Thoracic aorta (tissue), 2 donors: Measurements from ENCODE around the gene POGK. TPM values are rescaled to one million over a fixed set of nuclear protein-coding genes. Genes with fewer than 3 reads are reported as not detected.
A peak's percentile ranks its signal among the peaks of the same experiment; 100 is the strongest.

ENCODE experiments used
- ATAC-seq: fragments of 150-250 bp; one replicate; pipeline ENCODE4 v1.8.0; 2017; ENCODE audit warnings: low read depth; ENCODE audit not compliant: insufficient number of reproducible peaks, low FRiP score
- DNase-seq: peaks from one replicate; pipeline ENCODE4 v3.0.0-alpha.2; 2020; ENCODE audit warnings: low spot score
- H3K27ac ChIP-seq, 2 donors: fragments of 200-600 bp; sonication (generic); 1 replicate in 1 of 2; 2 replicates in 1 of 2; pipeline ENCODE4 v1.5.1; 2016; ENCODE audit warnings: mild to moderate bottlenecking in 2 of 2, moderate library complexity in 2 of 2
- H3K27me3 ChIP-seq: fragments of 200-600 bp; sonication (generic); replicated peaks from 2 replicates; pipeline ENCODE4 v1.6.0; 2016; ENCODE audit warnings: mild to moderate bottlenecking; ENCODE audit not compliant: insufficient read depth
- H3K36me3 ChIP-seq: fragments of 200-600 bp; sonication (generic); one replicate; pipeline ENCODE4 v1.5.1; 2016
- H3K4me1 ChIP-seq, 2 donors: fragments of 200-600 bp; sonication (generic); 1 replicate in 1 of 2; 2 replicates in 1 of 2; pipeline versions ENCODE4 v1.5.1 to v1.6.0; 2016; ENCODE audit warnings: low read depth in 2 of 2, mild to moderate bottlenecking in 1 of 2; ENCODE audit not compliant: control insufficient read depth in 1 of 2
- H3K4me3 ChIP-seq: fragments of 200-600 bp; sonication (generic); 2 replicates; pipeline ENCODE4 v1.5.1; 2016; ENCODE audit warnings: mild to moderate bottlenecking
- H3K9me3 ChIP-seq: fragments of 200-600 bp; sonication (generic); 2 replicates; pipeline ENCODE4 v1.5.1; 2016
- total RNA-seq, 2 donors: library from RNA; depleted of rRNA; stranded (reverse); fragments of >200 nt; gene quantifications; one replicate each; pipeline versions ENCODE4 v1.1.0 to v1.2.3, GENCODE V29; 2016
- TF ChIP-seq, protein P1 (sequence below): fragments of 200-600 bp; sonication (generic); IDR thresholded peaks from one replicate; pipeline ENCODE4 v1.5.1; 2019; ENCODE audit warnings: antibody characterized with exemption

Gene POGK
- total RNA-seq, 2 donors from 2014 or later: 33.7 to 54.6 TPM

DNA sequence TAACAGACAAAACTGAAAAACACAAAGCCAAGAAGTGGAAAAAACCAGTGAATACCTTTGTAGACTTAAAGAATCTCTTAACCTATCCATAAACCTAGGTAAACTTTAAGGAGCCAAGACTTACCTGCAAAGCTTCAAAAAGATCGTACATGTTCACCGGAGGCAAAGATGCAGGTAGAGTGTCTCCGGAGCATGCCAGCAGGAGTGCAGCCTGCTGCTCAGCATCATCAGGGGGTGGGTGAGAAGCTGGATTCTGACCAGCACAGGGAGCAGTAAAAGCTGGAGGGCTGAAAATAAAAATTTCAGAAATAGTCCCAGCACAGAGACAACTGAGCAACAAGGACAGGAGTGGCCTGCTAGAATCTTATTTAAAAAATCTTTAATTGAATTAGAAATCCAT lies 18.7 kb downstream of the POGK start:
- H3K27ac ChIP-seq: no peak overlapping the region
- H3K9me3 ChIP-seq: no peaks in the 10 kb centered on the region
- DNase-seq: no peak
- no peak for ATAC-seq
- TF ChIP-seq, protein P1, sequence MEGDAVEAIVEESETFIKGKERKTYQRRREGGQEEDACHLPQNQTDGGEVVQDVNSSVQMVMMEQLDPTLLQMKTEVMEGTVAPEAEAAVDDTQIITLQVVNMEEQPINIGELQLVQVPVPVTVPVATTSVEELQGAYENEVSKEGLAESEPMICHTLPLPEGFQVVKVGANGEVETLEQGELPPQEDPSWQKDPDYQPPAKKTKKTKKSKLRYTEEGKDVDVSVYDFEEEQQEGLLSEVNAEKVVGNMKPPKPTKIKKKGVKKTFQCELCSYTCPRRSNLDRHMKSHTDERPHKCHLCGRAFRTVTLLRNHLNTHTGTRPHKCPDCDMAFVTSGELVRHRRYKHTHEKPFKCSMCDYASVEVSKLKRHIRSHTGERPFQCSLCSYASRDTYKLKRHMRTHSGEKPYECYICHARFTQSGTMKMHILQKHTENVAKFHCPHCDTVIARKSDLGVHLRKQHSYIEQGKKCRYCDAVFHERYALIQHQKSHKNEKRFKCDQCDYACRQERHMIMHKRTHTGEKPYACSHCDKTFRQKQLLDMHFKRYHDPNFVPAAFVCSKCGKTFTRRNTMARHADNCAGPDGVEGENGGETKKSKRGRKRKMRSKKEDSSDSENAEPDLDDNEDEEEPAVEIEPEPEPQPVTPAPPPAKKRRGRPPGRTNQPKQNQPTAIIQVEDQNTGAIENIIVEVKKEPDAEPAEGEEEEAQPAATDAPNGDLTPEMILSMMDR: no peak
- H3K4me1 ChIP-seq: peaks cover 0 to 6% of the 10 kb centered on the region in 2 donors
- H3K36me3 ChIP-seq: peaks cover 34% of the 10 kb centered on the region
- no peak overlapping the region for H3K4me3 ChIP-seq
- H3K27me3 ChIP-seq: no peaks in the 10 kb centered on the region

DNA sequence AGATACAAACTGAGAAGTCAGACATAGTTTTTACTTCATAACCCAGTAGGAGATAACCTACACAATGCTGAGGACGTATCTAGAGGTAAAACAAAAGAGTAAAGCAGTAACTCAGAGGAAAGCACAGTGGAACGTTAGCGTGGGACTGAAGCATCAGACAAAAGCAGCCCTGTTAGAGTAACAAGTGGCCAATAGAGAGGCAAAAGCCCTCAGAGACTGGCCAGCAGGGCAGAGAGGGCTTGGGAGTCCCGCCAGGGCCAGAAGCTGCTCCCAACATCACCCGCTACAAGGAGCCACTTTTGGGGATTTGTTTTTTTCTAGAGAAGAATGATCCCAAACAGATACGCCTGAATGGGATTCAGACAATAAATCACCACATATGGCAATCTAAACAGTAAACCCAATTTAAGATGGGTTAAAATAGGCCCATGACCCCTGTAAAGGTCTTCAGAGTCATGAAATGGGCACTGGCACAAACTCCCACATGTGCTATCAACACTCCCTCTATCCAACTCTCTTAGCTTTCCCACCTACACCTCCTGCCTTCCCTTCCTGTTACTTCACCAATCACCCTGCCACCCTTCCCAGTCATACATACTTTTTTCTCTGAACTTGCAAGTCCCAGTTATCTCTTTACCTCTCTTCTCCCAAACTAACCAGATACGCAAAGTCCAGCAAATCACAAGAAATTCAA lies 19.6 kb downstream of the POGK start:
- TF ChIP-seq, protein P1: no peak
- H3K4me3 ChIP-seq: no peak overlapping the region
- H3K9me3 ChIP-seq: no peaks in the 10 kb centered on the region
- no peak for ATAC-seq
- no peak for DNase-seq
- H3K27me3 ChIP-seq: no peaks in the 10 kb centered on the region
- H3K4me1 ChIP-seq: no peaks in the 10 kb centered on the region
- no peak overlapping the region for H3K27ac ChIP-seq
- H3K36me3 ChIP-seq: peaks cover 35% of the 10 kb centered on the region

GRCh38 chr1:166859597-166859996 lies 20.3 kb downstream of the POGK start:
- Histone ChIP-seq H3K4me1 (no peaks in the 10 kb centered on the region), H3K27me3 (no peaks in the 10 kb centered on the region), H3K4me3 (no peak overlapping the region), H3K27ac (no peak overlapping the region), H3K9me3 (no peaks in the 10 kb centered on the region), H3K36me3 (peaks cover 30% of the 10 kb centered on the region)
- TF ChIP-seq, protein P1: no peak
- ATAC-seq (no peak), DNase-seq (no peak)

- Histone ChIP-seq H3K36me3 (peaks cover 16% of the 10 kb centered on the region), H3K9me3 (no peaks in the 10 kb centered on the region), H3K27me3 (no peaks in the 10 kb centered on the region), H3K4me3 (no peak overlapping the region), H3K27ac (peak overlapping the region in 1 of 2 donors; percentile 27), H3K4me1 (peaks cover 0 to 17% of the 10 kb centered on the region in 2 donors)
- TF ChIP-seq, protein P1: no peak
- DNase-seq: no peak
- no peak for ATAC-seq
Measured at GRCh38 chr1:166865926-166866325, 26.7 kb downstream of the POGK start.

DNA sequence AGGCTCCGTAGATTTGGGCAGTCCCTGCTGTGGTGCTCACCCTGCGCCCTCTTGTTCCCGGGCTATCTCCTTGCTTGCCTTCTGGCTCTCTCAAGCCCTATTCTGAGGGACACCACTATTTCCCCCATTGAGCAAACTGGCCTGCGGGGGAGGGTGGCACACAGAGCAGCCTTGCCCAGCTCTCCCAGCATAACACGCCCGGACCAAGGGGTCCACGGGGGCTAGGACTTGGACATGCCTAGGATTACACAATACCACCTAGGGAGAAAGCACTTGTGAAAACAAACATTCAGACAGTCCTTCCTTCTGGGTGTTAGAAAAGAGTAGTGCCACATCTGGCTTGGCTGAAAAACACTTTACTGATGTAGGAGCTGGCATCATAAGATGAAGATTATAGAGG lies 29.4 kb downstream of the POGK start:
- TF ChIP-seq, protein P1: no peak
- Histone ChIP-seq H3K27me3 (no peaks in the 10 kb centered on the region), H3K9me3 (no peaks in the 10 kb centered on the region), H3K36me3 (no peaks in the 10 kb centered on the region), H3K27ac (no peak overlapping the region), H3K4me3 (no peak overlapping the region), H3K4me1 (peaks cover 0 to 29% of the 10 kb centered on the region in 2 donors)
- DNase-seq (no peak), ATAC-seq (no peak)
